HG03196 (cell line): ENCODE measurements around the gene FEM1A.
"Not testable (repeated sequence)": the region's sequence is repeated elsewhere in the genome, so short reads cannot be mapped to it uniquely, and the experiment has no call there.

Experiments used
- ATAC-seq: cut with Tn5 transposase; IDR thresholded peaks from one replicate; pipeline ENCODE4 v1.9.1; 2021; ENCODE audit not compliant: unreplicated experiment

FEM1A gene

GRCh38 chr19:4845975-4846374, 54.4 kb downstream of the FEM1A start:
- not testable (repeated sequence) for ATAC-seq

GRCh38 chr19:4847190-4847973, 55.8 kb downstream of the FEM1A start:
- no peak for ATAC-seq

GRCh38 chr19:4849019-4849418, 57.5 kb downstream of the FEM1A start:
- ATAC-seq: no peak
